HG02571 (cell line): ENCODE data around the gene PHF20.
"Not testable (repeated sequence)": the region's sequence is repeated elsewhere in the genome, so short reads cannot be mapped to it uniquely, and the experiment has no call there.

Source experiments
- ATAC-seq: cut with Tn5 transposase; IDR thresholded peaks from one replicate; pipeline ENCODE4 v1.9.1; 2021; ENCODE audit warnings: mild to moderate bottlenecking, moderate library complexity; ENCODE audit not compliant: unreplicated experiment

The PHF20 gene

DNA sequence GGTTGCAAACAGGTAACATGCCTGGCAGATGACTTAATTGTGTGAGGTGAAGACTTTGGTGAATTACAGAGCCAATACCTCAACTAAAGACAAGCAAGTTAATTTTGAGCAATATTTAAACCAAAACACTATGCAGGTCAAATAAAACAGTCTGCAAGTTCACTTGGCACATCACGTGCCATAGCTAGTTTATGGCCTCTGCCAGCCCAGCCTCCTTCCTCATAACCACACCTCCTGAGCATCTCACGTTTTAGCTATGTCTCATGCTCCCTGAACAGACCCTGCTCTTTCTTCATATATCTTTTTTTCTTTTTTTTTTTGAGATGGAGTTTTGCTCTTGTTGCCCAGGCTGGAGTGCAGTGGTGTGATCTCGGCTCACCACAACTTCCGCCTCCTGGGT is 192.1 kb downstream of the PHF20 start:
- ATAC-seq, result no peak

DNA sequence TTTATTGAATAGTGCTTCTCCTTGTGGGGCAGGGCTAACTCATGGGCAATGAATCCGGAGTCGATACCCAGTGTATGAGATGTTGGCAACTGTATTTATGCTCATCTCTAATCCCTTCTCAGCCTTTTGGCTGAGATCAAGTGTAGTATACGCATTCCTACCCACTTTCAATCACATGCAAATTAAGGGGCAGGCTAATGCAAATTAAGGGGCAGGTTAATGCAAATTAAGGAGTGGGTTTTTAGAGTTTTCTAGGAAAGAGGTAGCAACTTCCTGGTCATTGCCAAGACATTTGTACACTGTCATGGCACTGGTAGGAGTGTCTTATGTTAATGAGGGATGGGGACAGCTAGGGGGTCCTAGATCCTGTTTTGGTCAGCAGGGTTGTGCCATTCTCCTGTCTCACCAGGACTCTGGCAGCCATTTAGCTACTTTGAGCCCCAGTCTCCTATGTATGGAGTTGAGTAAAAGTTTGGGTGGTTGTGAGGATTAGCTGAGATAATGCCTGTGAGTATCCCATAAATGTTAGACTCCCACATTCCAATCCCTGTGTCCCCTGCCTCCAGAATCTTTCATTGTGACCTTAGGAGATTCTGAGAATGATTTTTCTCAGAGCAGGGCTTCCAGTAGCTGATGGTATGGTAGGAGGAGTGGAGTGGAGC is 196.3 kb downstream of the PHF20 start, which contains the start of gene CNBD2:
Gene CNBD2, plus strand, starts transcription at position 612 of the 662 bp plus-strand sequence. CDS start 173 bp downstream, outside the sequence.
- no peak for ATAC-seq

DNA sequence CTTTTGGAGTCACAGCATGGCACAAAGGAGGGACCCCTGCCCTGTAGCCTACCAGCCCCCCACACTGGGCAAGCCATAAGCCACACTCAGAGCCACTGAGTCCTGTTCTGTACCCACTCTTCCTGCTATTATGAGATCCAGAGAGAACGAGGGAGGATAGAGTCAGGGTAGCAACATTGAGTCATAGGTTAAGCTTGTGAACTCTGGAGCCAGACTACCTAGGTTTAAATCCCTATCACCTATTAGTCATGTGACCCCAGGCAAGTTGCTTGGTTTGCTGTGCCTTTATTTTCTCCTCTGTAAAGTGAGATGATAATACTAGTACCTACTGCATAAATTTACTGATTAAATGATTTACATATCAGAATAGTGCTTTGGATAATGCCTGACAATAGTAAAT is 197.1 kb downstream of the PHF20 start:
- no peak for ATAC-seq

DNA sequence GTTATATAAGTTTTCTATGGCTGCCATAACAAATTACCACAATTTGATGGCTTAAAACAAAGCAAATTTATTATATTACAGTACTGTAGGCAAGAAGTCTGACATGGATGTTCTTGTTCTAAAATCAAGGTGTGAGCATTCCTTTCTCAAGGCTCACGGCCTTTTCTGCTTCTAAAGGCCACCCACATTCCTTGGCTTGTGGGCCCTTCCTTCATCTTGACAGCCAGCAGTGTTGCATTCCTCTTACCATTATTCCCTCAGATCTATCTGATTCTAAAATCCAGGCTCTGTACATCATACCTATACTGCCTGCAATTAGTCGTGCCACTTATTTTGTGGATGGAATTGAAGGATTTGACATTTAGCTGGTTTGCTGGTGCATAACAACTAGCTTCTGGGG is 200.2 kb downstream of the PHF20 start:
- ATAC-seq, result no peak

DNA sequence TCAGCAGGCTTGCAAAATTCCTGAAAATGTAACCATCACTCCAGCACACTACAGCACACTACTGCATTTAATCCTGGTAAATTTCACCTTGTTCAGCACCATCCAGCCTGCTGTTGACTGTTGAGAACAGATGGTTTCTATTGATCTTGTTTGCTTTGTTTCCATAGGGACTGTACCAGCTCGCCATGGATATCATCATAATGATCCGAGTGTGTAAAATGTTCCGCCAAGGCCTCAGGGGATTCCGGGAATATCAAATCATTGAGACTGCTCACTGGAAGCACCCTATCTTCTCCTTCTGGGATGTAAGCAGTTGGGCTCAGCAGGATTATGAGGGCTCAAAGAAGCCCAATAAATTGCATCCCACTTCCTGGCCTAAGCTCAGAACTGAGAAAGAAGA is 200.6 kb downstream of the PHF20 start:
- ATAC-seq, result no peak

DNA sequence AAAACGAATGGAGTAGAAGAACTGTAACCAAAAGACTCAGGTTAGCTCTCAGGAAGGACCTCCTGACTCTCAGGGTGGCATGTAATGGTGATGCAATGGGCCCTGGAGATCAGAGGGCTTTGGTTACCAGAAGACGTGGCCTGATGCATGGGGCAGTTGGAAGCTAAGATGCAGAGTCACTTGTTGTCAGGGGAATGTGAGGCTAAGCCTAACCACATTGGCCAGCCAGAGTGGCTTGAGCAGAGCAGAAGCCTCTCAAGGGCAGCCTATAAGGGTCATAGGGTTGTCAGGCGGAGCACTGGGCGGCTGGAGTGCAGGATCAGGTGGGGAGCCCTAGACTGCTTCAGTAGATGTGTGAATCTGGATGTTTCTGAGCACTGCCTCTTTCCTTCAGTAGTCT is 202.4 kb downstream of the PHF20 start:
- ATAC-seq, result no peak

DNA sequence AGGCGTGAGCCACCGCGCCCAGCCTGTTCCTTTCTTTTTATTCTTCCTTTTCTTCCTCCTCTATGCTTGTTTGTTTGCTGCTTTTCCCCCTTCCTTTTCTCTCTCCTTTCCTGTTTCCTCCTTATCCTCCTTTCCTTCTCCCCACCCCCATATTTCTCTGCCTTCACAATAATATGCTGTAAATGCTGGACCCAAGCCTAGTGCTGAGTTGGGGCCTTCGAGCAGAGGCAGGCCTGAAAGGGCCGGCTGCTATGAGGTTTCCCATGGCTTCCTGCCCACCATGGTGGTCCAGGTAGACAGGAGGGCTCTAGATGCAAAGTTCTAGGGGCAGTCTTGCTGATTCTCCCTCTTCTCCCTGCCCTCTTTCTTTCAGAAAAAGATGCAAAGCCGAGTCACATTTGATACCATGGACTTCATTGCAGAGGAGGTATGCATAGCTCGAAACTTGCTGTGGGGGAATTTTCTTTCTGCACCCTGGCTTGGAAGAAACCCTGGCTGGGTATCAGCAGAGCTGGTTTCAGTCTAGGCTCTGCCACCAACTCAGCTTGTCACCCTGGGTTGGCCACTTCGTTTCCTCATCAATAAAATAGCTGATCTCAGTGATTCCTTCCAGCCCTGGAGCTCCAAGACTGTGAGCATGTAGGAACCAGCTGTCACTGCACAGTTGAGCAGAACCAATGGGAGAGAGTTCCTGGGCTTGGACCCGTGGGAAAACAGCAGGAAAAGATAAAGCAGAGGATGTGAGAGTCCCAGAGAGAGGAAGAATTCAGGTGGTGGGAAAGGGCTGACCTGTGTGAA is 204.0 kb downstream of the PHF20 start:
- no peak for ATAC-seq

DNA sequence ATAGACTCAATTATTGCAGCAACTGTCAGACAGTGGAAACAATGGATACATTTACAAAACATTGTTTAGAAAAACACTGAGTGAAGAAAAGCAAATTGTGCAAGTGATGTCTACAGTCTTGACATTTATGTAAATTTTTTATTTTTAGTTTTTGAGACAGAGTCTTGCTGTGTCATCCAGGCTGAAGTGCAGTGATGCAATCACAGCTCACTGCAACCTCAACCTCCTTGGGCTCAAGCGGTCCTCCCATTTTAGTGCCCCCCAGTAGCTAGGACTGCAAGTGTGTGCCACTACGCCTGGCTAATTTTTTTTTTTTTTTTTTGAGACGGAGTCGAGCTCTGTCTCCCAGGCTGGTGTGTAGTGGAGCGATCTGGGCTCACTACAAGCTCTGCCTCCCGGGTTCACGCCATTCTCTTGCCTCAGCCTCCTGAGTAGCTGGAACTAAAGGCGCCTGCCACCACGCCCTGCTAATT is 206.3 kb downstream of the PHF20 start:
- ATAC-seq, result no peak

DNA sequence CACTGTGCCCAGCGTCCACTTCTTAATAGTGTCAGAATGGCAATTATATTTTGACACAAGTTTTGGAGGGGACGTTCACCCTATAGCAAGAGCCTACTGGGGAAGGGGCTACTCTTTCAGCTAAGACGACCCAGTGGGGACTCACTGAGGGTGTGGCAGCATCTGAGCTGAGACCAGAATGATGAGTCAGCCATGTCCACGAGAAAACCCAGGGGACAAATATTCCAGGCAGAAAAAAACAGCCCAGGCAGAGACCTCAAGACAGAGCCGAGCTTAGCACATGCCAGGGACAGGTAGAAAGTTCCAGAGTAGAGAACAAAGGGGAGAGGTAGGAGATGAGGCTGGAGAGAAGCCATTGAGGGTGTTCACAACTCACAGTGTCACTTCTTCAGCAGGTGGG is 207.7 kb downstream of the PHF20 start:
- ATAC-seq, result no peak

DNA sequence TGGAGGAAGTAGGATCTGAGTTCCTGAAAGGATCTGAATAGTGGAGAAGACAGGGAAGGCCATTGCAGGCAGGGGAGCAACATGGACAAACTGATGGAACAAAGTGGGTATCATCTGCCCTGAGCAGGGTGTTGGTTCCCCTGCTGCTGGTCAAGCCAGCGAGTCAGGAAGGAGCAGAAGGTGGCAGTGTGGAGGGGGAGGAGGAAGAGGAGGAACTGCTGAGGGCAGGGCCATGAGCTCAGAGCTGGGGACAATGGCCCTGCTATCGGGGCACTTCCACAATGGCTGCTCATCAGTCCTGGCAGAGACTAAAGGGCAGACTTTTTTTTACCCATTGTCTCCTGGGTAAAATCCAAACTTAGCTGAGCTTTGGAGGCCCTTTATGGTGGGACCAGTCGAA is 210.2 kb downstream of the PHF20 start:
- ATAC-seq, result no peak

DNA sequence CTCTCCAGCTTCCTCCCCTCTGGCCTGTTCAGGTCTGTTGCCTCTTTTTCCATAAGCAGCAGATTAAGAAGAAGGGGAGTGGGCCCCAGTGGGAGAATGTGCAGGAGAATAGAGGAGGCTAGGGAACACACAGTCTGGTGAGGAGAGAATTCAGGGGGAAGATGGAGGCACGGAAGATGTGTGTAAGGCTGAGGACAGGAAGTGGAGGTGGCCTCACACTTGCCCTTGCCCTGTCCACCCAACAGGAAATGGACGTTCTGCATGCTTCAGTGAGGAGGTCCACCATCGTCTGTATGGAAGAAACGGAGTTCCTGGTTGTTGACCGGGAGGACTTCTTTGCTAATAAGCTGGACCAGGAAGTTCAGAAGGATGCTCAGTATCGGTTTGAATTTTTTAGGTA is 212.6 kb downstream of the PHF20 start:
- ATAC-seq, result no peak

DNA sequence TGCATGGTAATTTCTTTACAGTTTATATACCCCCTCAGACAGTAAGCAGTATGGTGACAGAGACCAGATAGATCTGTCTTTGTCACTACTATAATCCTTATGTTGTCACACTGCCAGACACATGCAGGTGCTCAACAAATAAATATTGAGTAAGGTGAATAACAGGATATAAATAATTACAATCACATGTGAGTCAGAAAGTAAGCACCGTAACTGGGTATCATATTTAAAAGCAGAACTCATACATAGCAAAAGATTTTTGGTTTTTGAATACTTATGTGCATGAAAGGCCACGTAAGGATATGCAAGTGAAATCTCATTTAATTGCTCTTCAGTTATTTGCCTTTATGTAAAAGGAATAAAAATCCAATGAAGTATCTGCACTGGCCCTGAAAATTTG is 214.0 kb downstream of the PHF20 start:
- ATAC-seq, result no peak

DNA sequence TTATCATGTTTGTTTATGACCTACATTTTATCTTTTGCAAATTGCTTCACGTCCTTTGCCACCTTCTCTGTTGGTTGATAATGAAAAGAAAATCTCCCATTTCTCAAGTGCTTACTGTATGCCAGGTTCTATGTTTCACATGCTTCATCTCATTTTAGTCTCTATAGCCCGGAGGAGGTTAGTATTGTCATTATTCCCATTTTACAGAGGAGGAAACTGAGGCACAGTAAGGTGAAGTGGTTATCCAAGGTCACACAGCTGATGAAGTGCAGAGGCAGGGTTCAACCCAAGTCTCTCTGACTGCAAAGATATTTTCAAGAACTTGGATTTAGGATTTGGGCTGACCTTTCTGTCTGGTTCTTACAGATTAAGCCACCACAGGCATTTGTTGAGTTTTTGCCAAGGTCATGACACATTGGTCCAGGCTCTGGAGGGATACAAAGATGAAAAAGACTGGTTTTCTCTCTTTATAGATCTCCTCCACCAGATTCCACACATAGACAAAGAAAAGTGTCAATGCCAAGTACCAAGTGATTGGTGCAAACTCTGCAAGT is 217.2 kb downstream of the PHF20 start:
- no peak for ATAC-seq

DNA sequence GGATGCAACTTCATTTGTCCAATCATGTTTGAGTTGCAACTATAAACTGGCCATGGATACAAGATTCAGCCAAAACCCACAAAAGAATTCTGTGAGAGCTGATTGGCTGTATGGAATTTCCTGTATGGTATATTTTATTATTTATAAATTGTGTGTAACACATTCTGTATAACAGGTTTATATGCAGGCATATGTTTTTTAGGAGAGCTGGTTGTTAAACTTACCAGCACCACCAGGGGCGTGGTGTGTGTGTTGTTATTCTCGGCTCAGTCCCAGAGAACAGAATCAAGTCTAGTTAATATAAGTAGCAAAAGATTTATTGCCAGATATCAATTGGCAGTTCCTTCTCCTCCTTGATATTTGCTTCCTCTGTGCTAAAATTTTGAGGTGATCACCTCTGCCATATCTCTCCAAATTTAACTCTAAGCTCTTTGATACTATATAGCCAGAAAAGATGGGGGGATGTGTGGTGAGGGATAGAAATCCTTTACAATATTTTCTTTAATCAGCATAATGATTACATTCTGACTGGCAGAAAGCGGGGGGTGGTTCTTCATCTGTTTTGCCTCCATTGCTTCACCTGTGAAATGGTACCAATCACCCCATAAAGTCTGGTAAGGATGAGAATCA is 219.4 kb downstream of the PHF20 start:
- ATAC-seq, result no peak

DNA sequence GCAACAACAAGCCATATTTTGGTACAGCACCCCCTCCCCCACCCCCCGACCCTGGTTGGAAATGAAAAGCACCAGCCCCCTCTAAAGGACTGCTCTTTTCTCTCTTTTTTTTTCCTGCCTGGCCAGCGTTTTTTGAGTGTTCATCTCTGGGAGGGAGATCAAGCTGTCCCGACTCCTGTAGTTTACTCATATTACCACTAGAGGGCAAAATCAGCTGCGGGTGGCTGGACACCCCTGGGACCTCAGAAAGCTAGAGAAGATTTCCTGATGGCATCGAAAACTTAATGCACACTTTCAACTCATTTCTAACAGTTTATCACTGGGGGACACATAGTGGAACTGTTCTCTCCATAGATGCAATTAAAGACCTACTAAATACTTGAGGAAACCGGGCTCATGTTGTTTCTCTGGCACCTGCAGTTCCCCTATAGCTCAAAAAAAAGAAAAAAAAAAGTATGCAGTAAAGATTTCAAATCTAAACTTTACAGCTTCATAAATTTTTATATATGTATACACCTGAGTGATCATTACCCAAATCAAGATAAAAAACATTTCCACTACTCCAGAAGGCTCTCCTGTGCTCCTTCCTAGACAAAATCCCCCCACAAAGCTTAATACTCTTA is 221.0 kb downstream of the PHF20 start:
- no peak for ATAC-seq

DNA sequence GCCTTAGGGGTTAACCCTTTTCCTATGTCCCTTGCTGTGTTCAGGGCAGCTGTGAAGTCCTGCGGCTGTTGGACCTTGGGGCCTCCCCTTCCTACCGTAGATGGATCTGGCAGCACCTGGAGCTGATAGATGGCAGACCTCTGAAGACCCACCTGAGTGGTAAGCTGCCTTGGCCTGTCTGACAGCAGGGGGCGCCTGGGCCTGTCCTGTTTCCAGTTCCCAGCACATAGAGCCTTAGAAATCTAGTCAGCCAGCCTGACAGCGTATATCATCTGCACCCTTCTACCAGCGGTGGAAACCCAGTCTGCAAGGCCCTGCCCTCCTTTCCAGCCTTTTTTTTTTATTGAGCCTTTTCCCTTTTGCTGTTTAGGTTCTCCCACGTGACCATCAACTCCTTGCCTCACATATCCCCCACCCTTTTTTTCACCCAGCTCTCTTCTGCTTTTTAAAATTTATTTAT is 223.2 kb downstream of the PHF20 start:
- ATAC-seq, result no peak

DNA sequence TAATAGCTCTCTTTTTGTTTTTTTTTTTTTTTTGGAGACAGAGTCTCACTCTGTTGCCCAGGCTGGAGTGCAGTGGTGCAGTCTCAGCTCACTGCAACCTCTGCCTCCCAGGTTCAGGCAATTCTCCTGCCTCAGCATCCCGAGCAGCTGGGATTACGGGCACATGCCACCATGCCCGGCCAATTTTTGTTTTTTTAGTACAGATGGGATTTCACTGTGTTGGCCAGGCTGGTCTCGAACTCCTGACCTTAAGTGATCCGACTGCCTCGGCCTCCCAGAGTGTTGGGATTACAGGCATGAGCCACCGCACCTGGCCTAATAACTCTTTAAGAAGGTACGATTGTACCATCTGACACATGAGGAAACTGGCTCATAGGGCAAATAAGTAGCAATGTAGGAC is 224.7 kb downstream of the PHF20 start:
- not testable (repeated sequence) for ATAC-seq
